Umbilical cord (tissue), 2 donors: ENCODE results near the gene SRGAP3. TPM values are rescaled to one million over a fixed set of nuclear protein-coding genes. Genes with fewer than 3 reads are reported as not detected.

Experiments
- DNase-seq: peaks from one replicate; pipeline ENCODE4 v3.0.0-alpha.2; 2015; ENCODE audit warnings: low spot score
- total RNA-seq: library from RNA; depleted of rRNA; stranded (reverse); fragments of >200 nt; gene quantifications from one replicate; pipeline ENCODE4 v1.2.3, GENCODE V29; 2014; ENCODE audit warnings: low replicate concordance; ENCODE audit not compliant: insufficient read depth

Gene SRGAP3
- total RNA-seq, 1 donor from 2014 or later: 10.4 TPM

- DNase-seq: peak; percentile 77
Observed at GRCh38 chr3:8970971-8971589, 278.4 kb downstream of the SRGAP3 start.

- DNase-seq: no peak
Observed at GRCh38 chr3:8969241-8969640, 280.2 kb downstream of the SRGAP3 start.

- DNase-seq: no peak
Observed at GRCh38 chr3:8968375-8968882, 281.0 kb downstream of the SRGAP3 start.

- DNase-seq: no peak
Observed at GRCh38 chr3:8967553-8967952, 281.9 kb downstream of the SRGAP3 start.

- no peak for DNase-seq
Observed at GRCh38 chr3:8966820-8967348, 282.6 kb downstream of the SRGAP3 start.

GRCh38 chr3:8966150-8966819 lies 283.2 kb downstream of the SRGAP3 start:
- no peak for DNase-seq

- no peak for DNase-seq
Observed at GRCh38 chr3:8964436-8965370, 284.7 kb downstream of the SRGAP3 start.

GRCh38 chr3:8963137-8963853 lies 286.2 kb downstream of the SRGAP3 start, which contains the start of gene RAD18:
Gene RAD18 (minus strand): TSS chr3:8963472. CDS start chr3:8963385, 87 bp downstream.
- peak; percentile 91 for DNase-seq

GRCh38 chr3:8962226-8962861 lies 287.1 kb downstream of the SRGAP3 start:
- no peak for DNase-seq

GRCh38 chr3:8959668-8960067 lies 289.8 kb downstream of the SRGAP3 start:
- no peak for DNase-seq

- peak; percentile 87 for DNase-seq
Observed at GRCh38 chr3:8954938-8955763, 294.3 kb downstream of the SRGAP3 start.

GRCh38 chr3:8953313-8953712 lies 296.1 kb downstream of the SRGAP3 start:
- peak; percentile 14 for DNase-seq

- DNase-seq: no peak
Observed at GRCh38 chr3:8952130-8952529, 297.3 kb downstream of the SRGAP3 start.

- no peak for DNase-seq
Observed at GRCh38 chr3:8945890-8946600, 303.4 kb downstream of the SRGAP3 start.

GRCh38 chr3:8942746-8943488 lies 306.5 kb downstream of the SRGAP3 start:
- DNase-seq: no peak

GRCh38 chr3:8942115-8942514 lies 307.3 kb downstream of the SRGAP3 start:
- no peak for DNase-seq

GRCh38 chr3:8938021-8938420 lies 311.4 kb downstream of the SRGAP3 start:
- no peak for DNase-seq
